NCI-H2227 treated with DMSO at 0.1 percent for 48 hours (cell line): ENCODE data around the gene C8G.

ENCODE experiments used
- DNase-seq: peaks from one replicate; lab custom pipeline; 2025; lab: John Stamatoyannopoulos, UW

C8G gene

DNA sequence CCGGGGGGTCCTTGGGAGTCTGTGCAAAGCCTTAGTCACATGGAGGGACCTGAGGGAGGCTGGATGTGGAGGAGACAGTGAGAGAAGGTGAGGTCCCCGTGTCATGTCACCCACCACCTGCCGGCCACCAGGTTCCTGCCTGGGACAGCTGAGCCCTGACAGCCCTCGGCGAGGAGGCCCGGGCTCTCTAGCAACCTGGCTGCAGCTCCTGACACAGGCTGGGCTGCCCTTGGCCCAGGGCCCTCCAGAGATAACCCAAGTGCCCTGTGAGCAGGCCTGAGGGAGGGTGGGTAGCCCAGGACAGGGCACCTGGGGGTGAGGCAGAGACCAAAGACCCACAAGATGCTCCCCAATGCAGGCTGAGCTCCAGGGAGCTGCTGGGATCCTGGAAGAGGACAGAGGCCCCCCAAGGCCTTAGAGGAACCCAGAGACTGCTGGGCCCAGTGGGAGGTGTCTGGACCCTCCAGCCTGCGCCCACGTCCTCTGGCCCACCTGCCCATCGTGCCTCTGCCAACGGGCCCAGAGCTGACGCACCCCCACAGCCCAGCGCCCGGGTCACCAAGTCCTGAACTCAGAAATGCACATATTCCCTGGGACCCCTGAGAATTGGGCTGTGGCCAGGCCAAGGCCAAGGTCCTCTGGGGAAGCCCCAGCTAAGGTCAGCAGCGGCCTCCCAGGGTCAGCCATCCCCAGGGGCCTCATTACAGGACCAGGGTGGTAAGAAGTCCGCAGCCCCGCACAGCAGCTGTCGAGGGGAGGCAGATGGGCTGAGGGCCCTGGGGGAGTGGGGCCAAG, 23.5 kb downstream of the C8G start:
- DNase-seq: no peak

DNA sequence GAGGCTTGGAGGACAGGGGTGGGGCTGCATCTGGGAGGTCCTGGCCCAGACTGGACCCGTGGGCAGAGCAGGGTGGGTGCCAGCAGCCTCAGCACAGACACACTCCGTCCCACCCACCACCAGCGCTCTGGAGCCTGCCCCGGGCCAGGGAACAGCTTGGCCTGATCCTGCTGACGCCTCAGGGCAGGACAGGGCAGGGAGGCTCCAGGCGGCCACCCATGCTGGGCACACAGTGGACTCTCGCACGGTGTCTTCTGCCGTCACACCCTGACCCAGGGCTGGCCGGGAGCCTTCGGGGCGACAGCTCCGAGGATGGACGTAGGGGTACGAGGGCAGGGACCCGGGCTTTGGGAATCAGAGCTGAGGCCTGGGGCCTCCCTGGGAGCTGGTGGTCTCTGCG, 24.1 kb downstream of the C8G start:
- DNase-seq: no peak

DNA sequence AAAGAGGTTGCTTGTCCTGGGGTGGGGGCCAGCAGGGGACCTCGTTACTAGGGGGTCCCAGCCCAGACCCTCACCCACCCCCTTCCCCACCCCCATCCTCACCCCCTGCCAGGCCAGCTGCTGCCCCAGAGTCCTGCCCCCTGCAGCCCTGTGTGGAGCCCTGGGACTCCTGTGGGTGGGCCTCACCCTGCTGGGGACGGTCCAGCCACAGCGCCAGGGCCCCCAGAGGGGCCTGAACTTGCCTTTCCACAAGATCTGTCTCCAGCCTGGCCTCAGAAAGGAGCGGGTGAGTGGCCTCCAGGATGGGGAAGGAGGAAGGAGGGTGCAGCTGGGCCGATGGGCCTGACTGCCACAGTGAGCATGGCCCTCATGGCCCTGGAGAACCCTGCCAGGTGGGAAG, 24.7 kb downstream of the C8G start:
- no peak for DNase-seq

DNA sequence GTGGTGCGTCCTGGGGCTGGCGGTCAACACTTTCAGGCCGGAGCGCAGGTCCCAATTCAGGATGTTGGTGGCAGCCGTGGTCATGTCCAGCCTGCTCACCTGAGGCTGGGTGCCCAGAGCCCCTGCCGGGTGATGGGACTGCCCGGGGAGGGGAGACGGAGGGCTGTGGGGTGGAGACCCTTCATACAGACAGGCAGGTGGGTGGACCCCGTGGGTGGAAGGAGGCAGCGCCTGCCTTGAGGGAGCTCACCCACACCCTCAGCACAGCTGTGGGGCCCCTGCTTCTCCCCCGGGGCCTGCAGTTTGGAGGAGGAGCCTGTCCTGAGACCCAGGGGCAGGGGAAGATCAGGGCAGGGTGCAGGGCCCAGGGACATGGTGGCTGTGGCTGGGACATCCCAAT, 25.3 kb downstream of the C8G start:
- DNase-seq: no peak

DNA sequence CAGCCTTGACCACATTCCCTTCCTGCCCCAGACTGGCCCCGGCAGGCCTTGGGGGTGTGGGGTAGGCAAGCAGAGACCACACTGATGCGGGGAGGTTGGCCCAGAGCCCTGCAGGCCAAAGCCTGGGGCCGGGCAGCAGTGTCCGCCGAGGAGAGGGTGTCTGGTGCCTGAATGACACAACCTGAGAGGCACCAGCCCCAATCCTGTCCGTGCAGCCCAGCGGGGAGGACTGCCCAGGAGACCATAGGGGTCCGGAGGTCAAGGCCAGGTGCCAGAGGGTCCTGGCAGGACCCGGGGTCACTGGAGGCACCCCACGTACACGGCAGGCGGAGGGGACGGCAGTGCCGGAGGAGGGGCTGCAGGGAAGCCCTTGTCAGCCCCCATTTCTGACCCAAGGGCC, 26.7 kb downstream of the C8G start:
- no peak for DNase-seq

DNA sequence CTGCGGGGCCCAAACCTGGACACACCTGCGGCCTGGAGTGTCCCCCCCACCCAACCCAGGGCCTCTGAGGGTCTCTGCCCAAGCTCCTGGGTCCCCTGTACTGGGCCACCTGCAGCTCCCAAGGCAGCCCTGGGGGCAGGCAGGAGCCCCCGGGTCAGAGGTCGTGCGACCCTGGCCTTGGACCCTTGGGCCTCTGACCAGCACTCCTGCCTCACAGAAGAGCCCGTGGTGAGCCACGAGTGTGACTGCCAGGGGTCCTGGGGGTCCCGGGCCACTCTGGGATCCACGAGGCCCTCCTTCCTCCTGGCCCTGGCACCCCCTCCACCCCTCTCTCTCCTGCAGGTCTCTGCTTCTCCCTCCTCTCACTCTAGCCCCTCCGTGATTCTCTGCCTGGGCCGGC, 27.3 kb downstream of the C8G start:
- DNase-seq: no peak

DNA sequence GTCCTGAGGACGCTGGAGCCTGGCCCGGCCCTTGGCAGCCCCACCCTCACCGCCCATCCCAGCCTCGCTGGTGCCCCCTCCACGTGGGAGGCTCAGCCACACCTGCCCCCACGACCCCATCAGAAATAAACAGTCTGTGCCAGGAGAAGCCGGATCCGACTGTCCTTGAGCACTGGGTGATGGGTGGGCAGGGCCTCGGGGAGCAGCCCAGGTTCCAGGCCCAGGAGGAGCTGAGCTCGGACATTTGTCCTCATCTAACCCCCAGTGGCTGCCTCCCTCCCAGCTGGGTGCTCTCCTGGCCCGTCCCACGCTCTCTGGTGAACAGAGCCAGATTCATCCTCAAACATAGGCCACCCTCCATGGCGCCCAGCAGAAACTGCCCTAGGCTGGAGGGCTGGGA, 27.7 kb downstream of the C8G start:
- no peak for DNase-seq

DNA sequence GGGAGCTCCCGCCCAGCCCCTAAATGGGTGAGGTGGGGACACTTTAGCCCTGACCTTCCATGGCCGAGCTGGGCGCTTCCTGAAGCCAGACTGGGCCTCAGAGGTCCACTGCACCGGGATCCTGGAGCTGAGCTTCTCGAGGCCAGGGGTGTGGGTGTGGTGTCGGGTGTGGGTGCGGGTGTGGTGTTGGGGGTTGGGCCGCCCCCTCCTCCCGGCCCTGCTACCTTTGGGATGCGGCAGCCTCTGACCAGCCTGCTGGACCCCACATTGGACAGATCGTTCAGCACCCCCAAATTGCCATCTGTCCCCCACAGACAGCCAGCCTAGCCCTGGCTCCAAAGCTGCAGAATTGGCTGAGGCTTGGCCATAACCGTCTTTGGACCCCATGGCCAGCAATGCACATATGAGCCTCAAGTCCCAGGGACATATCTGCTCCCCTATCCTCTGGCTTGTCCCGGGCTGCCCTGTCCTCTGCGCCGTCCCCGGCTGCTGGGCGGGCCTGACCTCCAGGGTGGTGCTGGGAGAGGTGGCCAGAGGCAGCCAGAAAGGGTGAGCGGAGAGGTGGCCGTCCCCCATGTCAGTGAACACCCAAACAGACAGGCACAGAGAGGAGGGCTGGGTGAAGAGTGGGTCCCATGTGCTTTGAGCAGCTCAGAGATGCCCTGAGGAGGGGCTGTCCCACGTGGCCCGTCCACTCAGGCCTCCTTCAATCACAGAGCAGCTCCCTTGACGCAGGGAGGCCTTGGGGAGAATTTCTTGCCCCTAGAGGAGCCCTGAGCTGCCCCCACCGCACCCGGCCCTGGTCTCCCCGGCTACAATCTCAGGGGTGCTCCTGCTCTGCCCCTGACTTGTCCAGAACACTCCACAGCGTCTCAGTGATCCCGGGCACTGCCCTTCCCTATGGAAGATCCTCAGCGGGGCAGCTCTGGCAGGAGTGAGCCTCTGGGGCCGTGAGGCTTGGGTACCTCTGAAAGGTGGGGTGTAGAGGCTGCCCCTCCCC, 28.9 kb downstream of the C8G start:
- DNase-seq: no peak

DNA sequence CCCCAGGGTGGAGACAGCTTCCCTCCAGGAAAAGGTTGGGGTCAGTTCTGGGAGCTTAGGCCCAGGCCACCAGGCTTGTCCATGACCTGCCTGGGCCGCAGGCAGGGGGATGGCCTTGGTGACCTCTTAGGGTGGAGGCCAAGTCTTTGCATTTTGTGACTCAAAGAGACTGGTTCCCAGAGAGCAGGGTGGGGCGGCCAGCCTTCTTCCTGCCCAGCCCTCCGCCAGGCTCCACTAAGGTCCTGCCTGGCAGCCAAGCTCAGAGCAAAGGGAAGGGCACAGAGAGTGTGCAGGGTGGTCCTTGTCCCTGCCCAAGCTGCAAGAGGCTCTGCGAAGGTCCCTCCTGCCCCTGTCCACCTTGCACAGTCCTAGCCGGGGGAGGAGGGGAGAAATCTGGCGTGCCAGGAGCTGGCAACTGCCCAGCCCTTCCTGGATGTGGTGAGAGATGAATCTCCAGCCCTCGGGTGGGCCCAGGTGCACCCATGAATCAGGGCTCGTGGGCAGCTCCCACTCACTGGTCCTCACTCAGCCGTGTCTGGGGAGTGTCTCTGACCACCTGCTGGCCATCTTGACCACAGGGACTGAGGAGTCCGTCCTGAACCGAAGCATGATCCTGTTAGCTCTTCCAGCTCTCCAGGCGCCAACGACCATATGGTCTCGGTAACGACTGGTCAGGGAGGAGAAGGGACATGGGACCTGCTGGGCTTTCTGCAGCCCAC, 29.9 kb downstream of the C8G start:
- no peak for DNase-seq

DNA sequence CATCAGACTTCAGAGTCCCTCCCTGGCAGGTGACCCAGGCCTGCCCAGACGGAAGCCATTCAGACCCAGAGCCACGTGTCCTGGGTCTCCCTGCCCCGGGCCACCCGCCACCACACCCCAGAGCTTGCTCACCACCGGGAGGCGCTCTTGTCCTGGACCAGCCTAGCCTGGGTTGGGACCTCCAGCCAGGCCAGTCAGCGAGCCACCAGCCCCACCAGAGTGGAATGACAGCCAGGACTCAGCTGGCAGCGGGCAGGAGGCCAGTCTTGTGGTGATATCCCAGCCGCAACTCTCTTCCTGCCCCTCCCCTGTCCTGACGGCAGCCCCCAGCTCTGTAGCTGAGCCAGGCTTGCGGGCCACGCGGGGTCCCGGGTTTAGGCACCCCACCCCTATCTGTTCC, 30.6 kb downstream of the C8G start:
- DNase-seq: no peak

DNA sequence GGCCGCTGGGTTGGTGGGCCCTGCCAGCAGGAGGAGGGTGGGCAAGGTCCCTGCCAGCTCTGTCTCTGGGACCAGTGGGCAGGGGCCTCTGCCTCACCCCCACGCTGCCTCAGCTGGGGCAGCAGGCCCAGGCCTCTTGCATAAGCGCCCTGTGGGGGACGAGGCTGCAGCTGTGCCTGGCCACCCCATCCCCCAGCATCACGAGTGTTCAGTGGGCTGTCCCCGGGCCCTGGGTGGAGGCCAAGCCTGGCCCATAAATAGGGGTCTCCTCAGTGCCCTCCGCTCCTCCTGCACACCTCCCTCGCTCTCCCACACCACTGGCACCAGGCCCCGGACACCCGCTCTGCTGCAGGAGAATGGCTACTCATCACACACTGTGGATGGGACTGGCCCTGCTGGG, 32.2 kb downstream of the C8G start, which contains the start of gene PTGDS:
TSS of gene PTGDS (plus strand) at position 282 of the 400 bp plus-strand sequence. CDS start at position 357, 75 bp downstream.
- DNase-seq: no peak

DNA sequence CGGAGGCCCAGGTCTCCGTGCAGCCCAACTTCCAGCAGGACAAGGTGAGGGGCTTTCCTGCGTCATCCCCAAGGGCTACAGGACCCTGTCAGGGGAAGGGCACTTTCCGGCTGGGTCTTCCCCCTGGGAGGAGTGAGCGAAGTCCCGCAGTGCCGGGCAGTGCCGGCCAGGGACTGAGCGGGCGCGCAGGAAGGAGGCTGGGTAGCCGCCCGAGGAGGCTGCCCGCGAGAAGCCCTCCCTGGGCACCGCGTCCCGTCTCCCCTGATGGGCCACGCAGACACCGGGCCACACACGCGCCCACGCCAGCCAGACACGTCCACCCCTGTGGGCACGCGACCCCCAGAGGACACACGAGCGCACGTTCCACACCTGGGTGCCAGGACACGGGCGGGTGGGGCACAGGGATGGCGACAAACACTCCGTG, 32.6 kb downstream of the C8G start:
- DNase-seq: no peak

DNA sequence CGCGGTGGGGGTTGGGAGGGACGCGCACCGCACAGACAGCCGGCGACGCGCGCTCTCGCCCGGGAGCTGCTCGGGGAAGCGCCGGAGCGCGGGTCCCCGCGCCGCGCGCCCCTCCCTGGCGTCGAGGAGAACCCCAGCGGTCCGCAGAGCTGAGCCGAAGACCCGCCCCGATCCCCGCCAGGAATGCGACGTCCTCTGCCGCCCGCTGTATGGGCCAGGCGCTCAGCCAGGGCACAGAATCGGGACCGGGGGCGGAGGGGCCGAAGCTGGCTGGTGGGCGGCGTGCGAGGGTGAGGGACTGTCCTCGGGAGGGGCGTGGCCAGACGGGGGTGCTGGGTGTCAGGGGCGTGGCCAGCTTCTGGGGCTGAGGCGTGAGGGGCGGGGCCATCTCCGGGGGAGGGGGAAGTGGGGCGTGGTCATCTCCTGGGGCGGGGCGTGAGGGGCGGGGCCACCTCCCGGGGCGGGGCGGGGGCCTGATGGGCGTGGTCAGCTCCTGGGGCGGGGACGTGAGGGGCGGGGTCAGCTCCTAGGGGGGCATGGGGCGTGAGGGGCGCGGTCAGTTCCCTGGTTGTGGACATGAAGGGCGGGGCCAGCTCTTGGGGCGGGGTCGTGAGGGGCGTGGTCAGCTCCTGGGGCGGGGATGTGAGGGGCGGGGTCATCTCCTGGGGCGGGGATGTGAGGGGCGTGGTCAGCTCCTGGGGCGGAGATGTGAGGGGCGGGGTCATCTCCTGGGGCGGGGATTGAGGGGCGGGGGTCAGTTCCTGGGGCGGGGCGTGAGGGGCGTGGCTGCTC, 33.2 kb downstream of the C8G start:
- DNase-seq: no peak

DNA sequence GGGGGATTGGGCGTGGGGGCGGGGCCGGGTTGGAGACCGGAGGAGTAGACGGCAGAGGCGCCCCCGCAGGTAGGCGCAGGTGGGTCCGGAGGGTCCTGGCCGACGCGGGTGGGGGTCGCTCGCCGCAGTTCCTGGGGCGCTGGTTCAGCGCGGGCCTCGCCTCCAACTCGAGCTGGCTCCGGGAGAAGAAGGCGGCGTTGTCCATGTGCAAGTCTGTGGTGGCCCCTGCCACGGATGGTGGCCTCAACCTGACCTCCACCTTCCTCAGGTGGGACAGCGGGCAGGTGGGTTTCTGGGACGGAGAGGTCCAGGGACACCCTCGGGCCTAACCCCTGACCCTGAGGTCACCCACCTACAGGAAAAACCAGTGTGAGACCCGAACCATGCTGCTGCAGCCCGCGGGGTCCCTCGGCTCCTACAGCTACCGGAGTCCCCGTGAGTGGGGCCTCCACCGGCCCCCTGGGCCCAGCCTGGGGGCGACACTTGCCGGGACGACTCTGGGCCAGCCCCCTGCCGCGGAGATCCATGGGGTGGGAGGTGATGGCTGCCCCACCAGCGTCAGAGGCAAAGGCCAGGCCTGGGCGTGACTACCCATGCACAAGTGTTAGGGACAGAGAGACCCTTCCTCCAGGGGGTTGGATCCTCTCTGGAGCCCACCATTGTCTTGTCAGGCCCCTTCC, 34.0 kb downstream of the C8G start:
- DNase-seq: no peak

DNA sequence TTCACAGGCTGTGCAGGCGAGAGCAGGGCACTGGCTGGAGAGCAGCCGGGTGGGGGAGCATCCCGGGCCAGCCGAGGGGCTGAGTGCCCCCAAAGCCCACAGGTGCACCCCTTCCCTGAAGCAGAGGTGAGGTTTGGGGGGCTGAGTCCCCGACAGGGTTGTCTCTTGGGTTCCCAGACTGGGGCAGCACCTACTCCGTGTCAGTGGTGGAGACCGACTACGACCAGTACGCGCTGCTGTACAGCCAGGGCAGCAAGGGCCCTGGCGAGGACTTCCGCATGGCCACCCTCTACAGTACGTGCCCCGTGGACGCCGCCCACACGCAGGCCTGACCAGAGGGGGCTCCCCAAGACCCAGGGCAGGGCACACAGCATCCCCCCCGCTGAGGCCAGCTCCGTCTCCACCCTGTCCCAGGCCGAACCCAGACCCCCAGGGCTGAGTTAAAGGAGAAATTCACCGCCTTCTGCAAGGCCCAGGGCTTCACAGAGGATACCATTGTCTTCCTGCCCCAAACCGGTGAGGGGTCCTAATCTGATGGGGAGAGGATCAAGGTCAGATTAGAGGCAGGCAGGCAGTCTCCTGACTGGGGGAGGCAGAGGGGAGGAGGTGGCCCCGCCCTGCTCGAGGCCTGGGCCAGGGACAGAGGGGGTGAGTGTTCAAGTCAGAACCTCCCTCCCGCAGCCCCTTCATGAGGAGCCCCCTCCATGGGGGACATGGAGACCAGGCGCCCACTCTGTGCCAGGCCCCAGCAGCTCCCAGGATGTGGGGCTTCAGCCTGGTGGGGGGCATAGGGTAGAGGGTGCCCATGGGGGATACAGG, 34.9 kb downstream of the C8G start:
- DNase-seq: no peak

DNA sequence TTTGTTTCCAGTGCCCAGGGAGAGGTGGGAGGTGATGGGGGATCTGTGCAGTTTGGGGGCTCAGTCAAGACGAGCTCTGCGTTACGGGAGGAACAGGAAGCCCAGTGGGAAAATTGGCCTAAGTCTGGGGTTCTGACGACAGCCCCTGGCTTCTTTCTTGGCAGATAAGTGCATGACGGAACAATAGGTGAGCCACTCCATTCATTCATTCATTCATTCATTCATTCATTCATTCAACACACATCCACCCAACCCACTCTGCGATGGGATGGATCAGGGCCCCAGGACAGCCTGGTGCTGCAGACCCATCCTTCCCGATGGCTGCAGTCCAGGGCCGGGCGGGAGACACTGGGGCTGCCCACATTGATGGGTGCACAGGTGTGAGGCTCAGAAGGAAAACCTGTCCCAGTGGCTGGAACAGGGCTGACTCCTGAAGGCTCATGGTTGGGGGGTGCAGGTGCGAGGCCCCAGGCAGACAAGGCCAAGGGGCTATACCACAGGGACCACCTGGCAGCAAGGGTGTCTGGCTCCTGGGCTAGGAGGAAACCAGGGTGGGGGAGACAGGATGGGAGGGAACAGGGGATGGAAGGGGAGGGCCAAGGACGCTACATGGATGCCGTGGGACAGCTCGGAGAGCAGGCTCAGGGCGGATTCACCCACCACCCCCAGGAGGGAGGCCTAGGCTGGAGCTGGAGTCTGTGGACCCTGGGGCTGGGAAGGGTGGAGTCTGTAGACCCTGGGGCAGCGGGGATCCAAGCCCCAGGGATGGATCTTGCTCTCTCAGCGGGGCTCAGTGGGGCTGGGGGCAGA, 35.8 kb downstream of the C8G start:
- DNase-seq: no peak

DNA sequence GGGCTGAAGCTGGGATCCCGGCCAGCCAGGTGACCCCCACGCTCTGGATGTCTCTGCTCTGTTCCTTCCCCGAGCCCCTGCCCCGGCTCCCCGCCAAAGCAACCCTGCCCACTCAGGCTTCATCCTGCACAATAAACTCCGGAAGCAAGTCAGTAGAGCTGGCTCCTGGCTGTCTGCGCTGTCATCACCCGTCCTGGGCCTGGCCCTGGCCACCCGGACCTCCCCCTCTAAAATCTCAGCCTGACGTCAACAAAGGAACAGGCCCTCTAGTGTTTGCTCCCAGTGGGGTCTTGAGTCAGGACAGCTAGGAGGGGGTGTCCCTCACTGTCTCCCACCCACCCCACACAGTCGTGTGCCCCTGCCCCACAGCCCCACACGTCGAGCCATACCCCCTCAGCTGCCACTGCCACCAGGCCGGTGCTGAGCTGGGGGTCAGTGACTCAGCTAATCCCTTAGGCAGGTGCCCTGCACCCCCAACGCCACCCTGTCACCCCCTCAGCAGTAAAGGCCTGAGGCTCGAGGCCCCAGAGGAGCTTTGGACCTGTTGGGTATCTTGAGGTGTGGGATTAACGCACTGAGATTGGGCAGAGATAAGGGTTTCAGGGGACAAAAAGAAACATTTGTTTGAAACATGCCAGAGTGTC, 36.7 kb downstream of the C8G start:
- no peak for DNase-seq

DNA sequence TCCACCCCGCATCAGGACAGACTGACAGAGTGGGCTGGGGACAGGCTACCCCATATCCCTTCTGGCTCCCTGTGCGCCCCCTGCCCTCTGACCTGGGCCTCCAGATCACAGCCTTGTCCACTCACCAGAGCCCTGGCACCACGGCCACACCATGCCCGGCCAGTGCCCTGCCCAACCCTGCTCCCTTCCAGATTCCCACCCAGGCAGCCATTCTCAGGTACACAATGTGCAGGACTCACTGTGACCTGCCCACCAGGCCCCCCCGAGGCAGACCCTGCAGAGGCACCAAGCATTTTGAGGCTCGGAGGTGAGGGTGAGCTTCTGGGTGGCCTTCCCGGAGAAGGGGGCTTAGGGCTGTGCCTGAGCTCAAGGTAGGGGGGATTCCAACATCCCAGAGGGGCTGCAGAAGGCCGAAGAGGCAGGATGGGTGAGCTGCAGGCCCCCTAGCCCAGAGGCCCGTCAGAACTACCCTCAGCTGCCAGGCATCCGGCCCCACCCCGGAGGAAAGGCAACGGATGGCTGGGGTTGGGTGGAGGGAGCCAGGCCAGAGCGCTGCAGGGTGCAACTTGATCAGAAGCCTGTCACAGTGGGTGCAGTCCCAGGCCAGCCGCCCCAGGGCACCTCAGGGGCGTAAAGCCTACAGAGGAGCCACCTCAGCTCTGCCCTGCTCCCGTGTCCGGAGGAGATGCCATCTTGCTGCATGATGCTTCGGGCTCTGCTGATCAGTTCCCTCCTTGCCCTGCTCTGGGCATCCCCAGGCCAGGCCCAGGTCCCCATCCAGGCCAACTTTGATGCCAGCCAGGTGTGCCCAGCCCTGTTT, 37.4 kb downstream of the C8G start, which contains the start of gene LCNL1:
TSS of gene LCNL1 (plus strand) at position 762 of the 820 bp plus-strand sequence. CDS start 594 bp downstream, outside the sequence.
- DNase-seq: no peak
